Measurements from ENCODE around the gene SGSH.

The SGSH gene

GRCh38 chr17:80180192-80180591 lies 39.9 kb downstream of the SGSH start:
- DNase-seq, result no peak

- DNase-seq, result no peak
These were observed 42.0 kb downstream of the SGSH start for GRCh38 chr17:80177986-80178595.

- DNase-seq, result no peak
These were observed 43.4 kb downstream of the SGSH start for GRCh38 chr17:80176757-80177156.

- DNase-seq, result no peak
These were observed 46.2 kb downstream of the SGSH start for GRCh38 chr17:80173916-80174315.

- DNase-seq, result no peak
These were observed 47.0 kb downstream of the SGSH start for GRCh38 chr17:80173126-80173525.

- no peak for DNase-seq
These were observed 48.5 kb downstream of the SGSH start for GRCh38 chr17:80171681-80172080.

GRCh38 chr17:80169784-80170500 lies 50.2 kb downstream of the SGSH start, which contains the start of gene CARD14:
TSS of gene CARD14 (plus strand) at chr17:80170030. CDS start at chr17:80181439, 11,409 bp downstream.
- DNase-seq, result no peak

GRCh38 chr17:80169107-80169506 lies 51.0 kb downstream of the SGSH start:
- no peak for DNase-seq

GRCh38 chr17:80168371-80168770 lies 51.8 kb downstream of the SGSH start:
- no peak for DNase-seq

GRCh38 chr17:80166446-80166845 lies 53.7 kb downstream of the SGSH start:
- no peak for DNase-seq

- no peak for DNase-seq
These were observed 55.9 kb downstream of the SGSH start for GRCh38 chr17:80164185-80164584.

- no peak for DNase-seq
These were observed 56.8 kb downstream of the SGSH start for GRCh38 chr17:80163336-80163735.

GRCh38 chr17:80160536-80160935 lies 59.6 kb downstream of the SGSH start:
- DNase-seq, result no peak
